ENCODE results near the gene CEP128. TPM values are rescaled to one million over a fixed set of nuclear protein-coding genes. Genes with fewer than 3 reads are reported as not detected.

CEP128 gene
- total RNA-seq, 2 experiments from 2014 or later, result 18.6 to 21.6 TPM

GRCh38 chr14:80536456-80536855, 405.1 kb downstream of the CEP128 start:
- no peak for DNase-seq
- ChIA-PET CTCF (no interaction called here), POLR2A (no interaction called here)
- H3K36me3 Mint-ChIP-seq (ENCODE audit: low read depth), result peaks cover 5% of the 10 kb centered on the region
- no peak for ATAC-seq
- peaks cover 10% of the 10 kb centered on the region for H3K9me3 Mint-ChIP-seq (ENCODE audit: low read depth)
- H3K4me1 Mint-ChIP-seq, result no peaks in the 10 kb centered on the region
- no peaks in the 10 kb centered on the region for H3K27me3 Mint-ChIP-seq
- no peak overlapping the region for H3K27ac Mint-ChIP-seq
- intact Hi-C loops (cut with DNase I, micrococcal nuclease), result no loop called here
- H3K4me3 Mint-ChIP-seq, result no peak overlapping the region

- CTCF ChIA-PET, result no interaction called here
Observed at GRCh38 chr14:80535171-80535570, 406.4 kb downstream of the CEP128 start.

GRCh38 chr14:80523518-80524117, 417.9 kb downstream of the CEP128 start:
- DNase-seq (no peak), ATAC-seq (no peak)
- ChIA-PET POLR2A (no interaction called here), CTCF (no interaction called here)
- Mint-ChIP-seq H3K27me3 (no peaks in the 10 kb centered on the region), H3K4me3 (no peak overlapping the region), H3K4me1 (no peaks in the 10 kb centered on the region), H3K36me3 (ENCODE audit: low read depth) (peaks cover 19% of the 10 kb centered on the region), H3K27ac (no peak overlapping the region), H3K9me3 (ENCODE audit: low read depth) (no peaks in the 10 kb centered on the region)
- intact Hi-C loops (cut with DNase I, micrococcal nuclease), result no loop called here

More at GRCh38 chr14:80535171-80535570, 406.4 kb downstream of the CEP128 start:
- Mint-ChIP-seq H3K4me3 (no peak overlapping the region), H3K27me3 (no peaks in the 10 kb centered on the region), H3K4me1 (no peaks in the 10 kb centered on the region), H3K9me3 (ENCODE audit: low read depth) (peaks cover 5% of the 10 kb centered on the region), H3K27ac (no peak overlapping the region), H3K36me3 (ENCODE audit: low read depth) (peaks cover 4% of the 10 kb centered on the region)
- DNase-seq (no peak), ATAC-seq (no peak)
- POLR2A ChIA-PET, result no interaction called here
- intact Hi-C loops (cut with DNase I, micrococcal nuclease), result no loop called here

- H3K27me3 Mint-ChIP-seq, result no peaks in the 10 kb centered on the region
- intact Hi-C loops (cut with DNase I, micrococcal nuclease), result no loop called here
- no peak overlapping the region for H3K4me3 Mint-ChIP-seq
- no peak overlapping the region for H3K27ac Mint-ChIP-seq
- CTCF ChIA-PET, result no interaction called here
- H3K36me3 Mint-ChIP-seq (ENCODE audit: low read depth), result peaks cover 21% of the 10 kb centered on the region
- H3K9me3 Mint-ChIP-seq (ENCODE audit: low read depth), result peaks cover 3% of the 10 kb centered on the region
- no peak for ATAC-seq
- POLR2A ChIA-PET, result no interaction called here
- no peaks in the 10 kb centered on the region for H3K4me1 Mint-ChIP-seq
- DNase-seq, result no peak
Observed at GRCh38 chr14:80522936-80523335, 418.6 kb downstream of the CEP128 start.

GRCh38 chr14:80522411-80522810, 419.1 kb downstream of the CEP128 start:
- ChIA-PET CTCF (no interaction called here), POLR2A (no interaction called here)
- Mint-ChIP-seq H3K4me1 (no peaks in the 10 kb centered on the region), H3K27ac (no peak overlapping the region), H3K9me3 (ENCODE audit: low read depth) (peaks cover 6% of the 10 kb centered on the region), H3K36me3 (ENCODE audit: low read depth) (peaks cover 24% of the 10 kb centered on the region), H3K27me3 (no peaks in the 10 kb centered on the region), H3K4me3 (no peak overlapping the region)
- intact Hi-C loops (cut with DNase I, micrococcal nuclease), result no loop called here
- ATAC-seq (no peak), DNase-seq (no peak)

- CTCF ChIA-PET, result interaction anchor here (1.2 kb wide), 1 partner anchor 27 kb away, joined by 3 read pairs; no protein-coding TSS in a partner anchor
- Mint-ChIP-seq H3K27me3 (no peaks in the 10 kb centered on the region), H3K27ac (no peak overlapping the region), H3K4me1 (no peaks in the 10 kb centered on the region), H3K36me3 (ENCODE audit: low read depth) (peaks cover 29% of the 10 kb centered on the region), H3K9me3 (ENCODE audit: low read depth) (peaks cover 6% of the 10 kb centered on the region), H3K4me3 (no peak overlapping the region)
- no peak for ATAC-seq
- POLR2A ChIA-PET, result no interaction called here
- no peak for DNase-seq
- intact Hi-C loops (cut with DNase I, micrococcal nuclease), result no loop called here
Observed at GRCh38 chr14:80521456-80521855, 420.1 kb downstream of the CEP128 start.

GRCh38 chr14:80519002-80519401, 422.5 kb downstream of the CEP128 start:
- no peak overlapping the region for H3K27ac Mint-ChIP-seq
- no peak for ATAC-seq
- intact Hi-C loops (cut with DNase I, micrococcal nuclease), result no loop called here
- no peaks in the 10 kb centered on the region for H3K27me3 Mint-ChIP-seq
- H3K9me3 Mint-ChIP-seq (ENCODE audit: low read depth), result peaks cover 16% of the 10 kb centered on the region
- ChIA-PET CTCF (no interaction called here), POLR2A (no interaction called here)
- H3K4me1 Mint-ChIP-seq, result no peaks in the 10 kb centered on the region
- no peak overlapping the region for H3K4me3 Mint-ChIP-seq
- no peak for DNase-seq
- peaks cover 35% of the 10 kb centered on the region for H3K36me3 Mint-ChIP-seq (ENCODE audit: low read depth)

GRCh38 chr14:80518173-80518572, 423.4 kb downstream of the CEP128 start:
- Mint-ChIP-seq H3K36me3 (ENCODE audit: low read depth) (peaks cover 41% of the 10 kb centered on the region), H3K4me3 (no peak overlapping the region), H3K9me3 (ENCODE audit: low read depth) (peaks cover 24% of the 10 kb centered on the region), H3K27ac (no peak overlapping the region), H3K27me3 (no peaks in the 10 kb centered on the region), H3K4me1 (no peaks in the 10 kb centered on the region)
- ChIA-PET POLR2A (no interaction called here), CTCF (no interaction called here)
- ATAC-seq (no peak), DNase-seq (no peak)
- intact Hi-C loops (cut with DNase I, micrococcal nuclease), result no loop called here

- Mint-ChIP-seq H3K36me3 (ENCODE audit: low read depth) (peaks cover 4% of the 10 kb centered on the region), H3K27me3 (no peaks in the 10 kb centered on the region), H3K27ac (no peak overlapping the region), H3K9me3 (ENCODE audit: low read depth) (peaks cover 8% of the 10 kb centered on the region), H3K4me3 (no peak overlapping the region), H3K4me1 (no peaks in the 10 kb centered on the region)
- intact Hi-C loops (cut with DNase I, micrococcal nuclease), result no loop called here
- ChIA-PET POLR2A (no interaction called here), CTCF (no interaction called here)
- DNase-seq (no peak), ATAC-seq (peak; percentile 73)
Observed at GRCh38 chr14:80507292-80507869, 434.2 kb downstream of the CEP128 start.

GRCh38 chr14:80504781-80505180, 436.8 kb downstream of the CEP128 start:
- ChIA-PET POLR2A (no interaction called here), CTCF (interaction anchor here (1.4 kb wide), 1 partner anchor 10 kb away, joined by 4 read pairs; no protein-coding TSS in a partner anchor)
- Mint-ChIP-seq H3K9me3 (ENCODE audit: low read depth) (peaks cover 2% of the 10 kb centered on the region), H3K27ac (no peak overlapping the region), H3K27me3 (no peaks in the 10 kb centered on the region), H3K36me3 (ENCODE audit: low read depth) (peaks cover 13% of the 10 kb centered on the region), H3K4me1 (no peaks in the 10 kb centered on the region), H3K4me3 (no peak overlapping the region)
- no peak for DNase-seq
- intact Hi-C loops (cut with DNase I, micrococcal nuclease), result no loop called here
- no peak for ATAC-seq

- ChIA-PET CTCF (interaction anchor here (0.6 kb wide), 1 partner anchor 70 kb away, joined by 3 read pairs; no protein-coding TSS in a partner anchor), POLR2A (no interaction called here)
- Mint-ChIP-seq H3K27me3 (no peaks in the 10 kb centered on the region), H3K4me1 (no peaks in the 10 kb centered on the region), H3K9me3 (ENCODE audit: low read depth) (no peaks in the 10 kb centered on the region), H3K36me3 (ENCODE audit: low read depth) (peaks cover 15% of the 10 kb centered on the region), H3K4me3 (no peak overlapping the region), H3K27ac (no peak overlapping the region)
- DNase-seq (no peak), ATAC-seq (no peak)
- intact Hi-C loops (cut with DNase I, micrococcal nuclease), result no loop called here
Observed at GRCh38 chr14:80498533-80498932, 443.0 kb downstream of the CEP128 start.

GRCh38 chr14:80496090-80496489, 445.4 kb downstream of the CEP128 start:
- CTCF ChIA-PET, result no interaction called here
- H3K9me3 Mint-ChIP-seq (ENCODE audit: low read depth), result no peaks in the 10 kb centered on the region
- no peak for ATAC-seq
- H3K4me3 Mint-ChIP-seq, result no peak overlapping the region
- intact Hi-C loops (cut with DNase I, micrococcal nuclease), result no loop called here
- POLR2A ChIA-PET, result no interaction called here
- H3K27ac Mint-ChIP-seq, result no peak overlapping the region
- H3K36me3 Mint-ChIP-seq (ENCODE audit: low read depth), result peaks cover 8% of the 10 kb centered on the region
- DNase-seq, result no peak
- no peaks in the 10 kb centered on the region for H3K27me3 Mint-ChIP-seq
- H3K4me1 Mint-ChIP-seq, result peaks cover 6% of the 10 kb centered on the region
